ENCODE results near the gene ARHGAP10.
"Not testable (repeated sequence)": the region's sequence is repeated elsewhere in the genome, so short reads cannot be mapped to it uniquely, and the experiment has no call there.

ARHGAP10 gene

DNA sequence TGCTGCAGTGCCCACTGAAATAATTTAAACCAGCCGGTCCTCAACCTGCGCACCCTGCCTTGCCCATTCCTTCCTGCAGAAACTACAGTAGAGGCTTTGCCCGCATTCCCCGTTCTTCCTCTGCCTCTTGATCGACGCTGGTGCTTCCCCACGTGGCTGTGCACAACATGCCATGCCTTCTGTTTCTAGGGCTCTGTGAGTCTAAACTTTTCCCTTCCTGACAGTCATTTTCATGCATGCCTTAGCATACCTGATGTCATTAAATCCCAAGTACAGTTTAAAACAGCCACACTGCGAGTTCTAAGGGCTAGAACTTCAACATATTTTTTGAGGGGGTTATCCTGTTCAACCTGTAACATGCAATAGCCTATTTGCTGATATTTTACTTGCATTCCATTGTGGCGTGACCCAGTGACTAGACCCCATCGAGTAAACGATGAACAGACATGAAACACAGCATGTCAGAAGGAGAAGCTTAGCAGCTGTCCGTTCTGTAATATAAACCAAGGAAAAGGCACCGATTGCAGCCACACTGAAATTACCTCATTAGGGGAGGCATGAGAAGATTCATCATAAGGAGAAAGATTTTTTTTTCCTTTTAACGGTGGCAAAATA, 232.5 kb downstream of the ARHGAP10 start:
- no peak for DNase-seq

DNA sequence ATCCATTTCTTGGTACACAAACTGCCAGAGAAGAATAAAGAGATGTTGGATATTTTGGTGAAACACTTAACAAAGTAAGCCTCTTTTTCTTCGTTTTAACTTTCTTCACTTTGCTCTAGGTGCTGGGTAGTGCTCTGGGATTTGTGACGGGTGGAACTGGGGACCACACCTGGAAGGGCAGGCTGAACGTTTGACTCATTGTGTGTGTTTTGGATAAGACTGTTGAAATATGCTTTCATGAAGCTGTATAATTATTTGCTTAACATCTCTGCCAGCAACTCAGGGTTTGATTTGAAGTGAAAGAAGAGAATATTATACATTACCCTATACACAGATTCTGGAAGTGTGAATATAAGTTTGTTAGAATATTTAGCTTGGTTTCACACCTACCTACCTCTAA, 233.2 kb downstream of the ARHGAP10 start:
- no peak for DNase-seq

DNA sequence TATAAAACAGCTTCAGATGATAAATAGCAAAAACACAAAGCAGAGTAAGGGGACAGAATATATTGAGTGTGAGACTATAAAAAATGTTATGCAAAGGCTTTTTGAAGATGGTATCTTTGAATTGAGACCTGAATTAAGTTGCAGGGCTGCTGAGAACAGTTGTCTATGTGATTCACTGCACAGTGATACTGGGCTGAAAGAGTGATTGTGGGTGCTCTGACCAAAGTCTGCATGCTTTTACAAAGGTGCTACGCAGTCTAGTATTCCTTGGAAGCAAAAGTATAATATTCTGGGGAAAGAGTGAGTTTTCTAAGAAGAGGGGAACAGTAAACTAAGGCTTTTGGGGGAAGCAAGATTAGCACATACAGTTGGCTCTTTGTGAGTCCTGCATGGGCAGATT, 234.0 kb downstream of the ARHGAP10 start:
- no peak for DNase-seq

DNA sequence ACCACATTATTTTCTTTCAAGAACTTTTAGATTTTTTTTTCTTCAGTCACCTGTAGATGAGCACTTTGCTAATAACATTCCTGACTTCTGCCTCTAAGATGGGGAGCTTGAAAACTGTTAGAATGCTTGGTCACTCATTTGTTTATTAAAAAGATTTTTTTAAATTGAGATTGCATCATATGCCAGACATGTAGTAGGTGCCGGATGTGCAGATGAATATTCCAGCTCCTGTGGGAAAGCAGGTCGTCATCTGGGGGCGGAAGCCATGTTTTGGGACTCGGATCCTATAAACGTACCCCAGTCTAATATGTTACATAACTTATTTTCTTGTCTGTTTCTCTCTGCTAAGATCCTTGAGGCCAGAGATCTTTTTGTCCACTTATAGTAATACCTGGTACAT, 236.8 kb downstream of the ARHGAP10 start:
- DNase-seq: no peak

DNA sequence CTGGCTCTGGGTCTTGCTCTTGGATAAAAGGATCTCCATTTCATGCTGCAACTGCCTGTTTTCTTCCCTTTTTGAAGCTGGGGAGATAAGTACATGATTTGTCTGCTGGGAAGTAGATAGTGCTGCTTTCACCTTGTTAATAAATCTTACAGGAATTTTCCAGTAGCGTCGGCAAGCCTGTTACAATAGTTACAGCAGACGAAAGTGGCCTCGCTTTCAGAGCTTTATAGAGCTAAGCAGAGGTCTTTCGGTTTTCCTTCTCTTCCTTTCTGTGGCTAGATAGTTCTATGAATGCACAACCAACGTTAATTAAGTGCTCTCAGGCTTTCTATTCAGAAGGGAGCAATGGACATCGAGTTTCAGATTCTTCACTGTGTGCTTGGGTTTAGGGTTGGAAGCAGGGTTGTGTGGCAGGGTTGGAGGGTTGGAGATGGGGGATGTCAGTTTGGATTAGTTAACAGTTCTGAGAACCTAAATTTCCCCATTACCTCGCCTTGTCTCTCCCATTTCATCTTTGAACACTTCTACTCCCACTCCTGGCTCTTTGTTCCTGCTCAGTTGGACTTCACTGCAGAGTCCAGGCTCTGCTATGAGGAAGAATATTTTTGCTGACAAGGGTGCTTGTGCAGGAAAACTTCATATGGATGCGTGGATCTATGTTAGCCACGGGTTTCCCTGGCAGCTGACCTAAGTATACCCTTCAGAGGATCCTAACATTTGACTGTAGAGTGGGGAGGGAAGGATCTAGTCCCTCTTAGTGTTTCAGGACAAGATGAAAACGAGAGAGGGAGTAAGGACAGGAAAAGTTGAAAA, 237.9 kb downstream of the ARHGAP10 start:
- DNase-seq: no peak

DNA sequence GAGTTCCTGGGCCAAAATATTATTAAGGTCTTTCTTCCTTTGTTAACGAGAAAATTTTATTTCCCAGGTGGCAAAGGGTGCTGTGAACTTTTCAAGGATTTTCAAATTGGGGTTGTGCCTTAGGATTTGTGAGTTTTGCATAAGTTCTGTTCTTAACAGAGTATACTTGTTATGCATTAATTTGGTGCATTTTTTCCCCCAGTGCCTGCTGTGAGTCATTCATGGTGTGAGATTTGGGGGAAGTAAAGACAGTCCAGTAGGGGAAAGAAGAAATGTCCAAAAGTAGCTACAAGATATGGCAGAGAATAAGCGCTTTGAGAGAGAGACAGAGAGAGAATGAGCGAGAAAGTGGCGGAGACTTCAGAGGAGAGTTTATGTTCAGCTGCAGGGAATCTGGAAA, 239.2 kb downstream of the ARHGAP10 start:
- no peak for DNase-seq

DNA sequence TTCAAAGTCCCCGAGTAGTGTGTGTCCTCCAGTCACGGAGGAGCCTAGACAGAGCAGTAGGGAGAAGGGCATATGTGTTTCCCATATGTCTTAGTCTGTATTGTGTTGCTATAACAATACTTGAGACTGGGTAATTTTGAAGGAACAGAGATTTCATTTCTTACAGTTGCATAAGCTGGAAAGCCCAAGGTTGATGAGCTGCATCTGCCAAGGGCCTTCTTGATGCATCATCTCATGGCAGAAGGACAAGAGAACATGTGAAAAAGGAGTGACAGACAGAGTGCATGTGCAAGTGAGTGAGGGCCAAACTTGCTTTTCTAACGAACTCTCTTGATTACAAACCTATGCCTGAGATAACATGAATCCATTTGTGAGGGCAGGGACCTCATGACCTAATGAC, 243.4 kb downstream of the ARHGAP10 start:
- DNase-seq: no peak

DNA sequence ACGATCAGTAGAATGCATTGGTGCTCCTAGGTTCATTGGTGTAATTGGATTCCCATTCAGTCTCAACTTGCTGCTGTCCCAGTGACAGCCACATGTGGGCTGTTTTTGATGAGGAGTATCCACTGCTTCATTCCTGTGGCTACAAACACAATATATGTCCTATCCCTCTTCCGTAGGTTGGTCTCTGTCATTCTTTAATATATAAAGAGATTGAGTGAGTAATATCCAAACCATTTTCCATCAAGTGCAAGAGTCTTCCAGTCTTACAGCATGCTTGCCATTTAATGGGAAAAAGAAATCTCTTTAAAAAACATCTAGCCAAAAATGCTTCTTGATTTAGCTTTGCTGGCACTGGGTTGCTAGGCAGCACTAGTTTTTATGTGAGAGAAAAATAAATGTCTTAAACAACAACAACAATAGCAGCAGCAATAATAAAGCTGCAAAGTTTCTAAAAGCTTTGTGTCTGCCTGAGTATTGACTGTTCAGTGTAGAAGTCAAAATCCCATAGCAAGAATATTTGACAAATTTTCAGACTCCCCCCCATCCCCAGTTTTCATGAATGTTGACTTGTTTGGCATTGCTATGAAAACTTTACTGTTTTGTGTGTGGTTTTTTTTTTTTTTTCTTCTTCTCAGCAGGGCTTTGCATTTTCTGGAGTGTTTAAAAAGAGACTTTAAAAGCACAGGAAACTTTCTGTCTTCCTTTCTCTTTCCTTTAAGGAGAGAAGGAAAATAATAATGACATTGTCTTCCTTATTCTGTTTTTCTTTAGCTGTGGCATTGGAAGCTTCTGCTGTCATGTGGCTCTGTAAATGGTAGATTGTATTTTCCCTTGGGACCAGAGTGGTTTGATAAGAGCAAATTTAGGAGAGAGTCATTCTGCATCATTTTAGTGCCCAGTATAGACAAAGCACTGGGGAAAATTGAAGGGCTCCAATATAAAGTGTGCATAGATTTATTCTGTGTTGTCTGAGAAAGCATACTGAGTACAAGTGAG, 244.3 kb downstream of the ARHGAP10 start:
- no peak for DNase-seq

DNA sequence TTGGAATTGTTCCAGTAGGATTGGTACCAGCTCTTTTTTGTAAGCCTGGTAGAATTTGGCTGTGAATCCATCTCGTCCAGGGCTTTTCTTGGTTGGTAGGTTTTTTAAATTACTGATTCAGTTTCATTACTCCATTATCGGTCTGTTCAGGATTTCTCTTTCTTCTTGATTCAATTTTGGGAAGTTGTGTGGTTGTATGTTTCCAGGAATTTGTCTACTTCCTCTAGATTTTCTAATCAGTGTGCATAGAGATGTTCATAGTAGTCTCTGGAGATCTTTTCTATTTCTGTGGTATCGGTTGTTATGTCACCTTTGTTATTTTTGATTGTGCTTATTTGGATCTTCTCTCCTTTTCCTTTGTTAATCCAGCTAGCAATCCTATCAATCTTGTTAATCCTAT, 248.7 kb downstream of the ARHGAP10 start:
- DNase-seq: no peak

DNA sequence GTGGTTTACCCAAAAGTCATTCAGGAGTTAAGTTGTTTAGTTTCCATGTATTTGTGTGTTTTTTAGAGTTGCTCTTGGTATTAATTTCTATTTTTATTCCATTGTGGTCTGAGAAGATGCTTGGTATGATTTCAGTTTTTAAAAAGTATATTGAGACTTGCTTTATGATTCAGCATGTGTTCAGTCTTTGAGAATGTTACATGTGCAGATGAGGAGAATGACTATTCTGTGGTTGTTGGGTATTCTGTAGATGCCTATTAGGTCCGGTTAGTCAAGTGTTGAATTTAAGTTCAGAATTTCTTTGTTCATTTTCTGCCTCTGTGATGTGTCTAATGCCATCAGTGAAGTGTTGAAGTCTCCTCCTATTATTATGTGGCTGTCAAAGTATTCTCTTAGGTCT, 249.4 kb downstream of the ARHGAP10 start:
- no peak for DNase-seq

DNA sequence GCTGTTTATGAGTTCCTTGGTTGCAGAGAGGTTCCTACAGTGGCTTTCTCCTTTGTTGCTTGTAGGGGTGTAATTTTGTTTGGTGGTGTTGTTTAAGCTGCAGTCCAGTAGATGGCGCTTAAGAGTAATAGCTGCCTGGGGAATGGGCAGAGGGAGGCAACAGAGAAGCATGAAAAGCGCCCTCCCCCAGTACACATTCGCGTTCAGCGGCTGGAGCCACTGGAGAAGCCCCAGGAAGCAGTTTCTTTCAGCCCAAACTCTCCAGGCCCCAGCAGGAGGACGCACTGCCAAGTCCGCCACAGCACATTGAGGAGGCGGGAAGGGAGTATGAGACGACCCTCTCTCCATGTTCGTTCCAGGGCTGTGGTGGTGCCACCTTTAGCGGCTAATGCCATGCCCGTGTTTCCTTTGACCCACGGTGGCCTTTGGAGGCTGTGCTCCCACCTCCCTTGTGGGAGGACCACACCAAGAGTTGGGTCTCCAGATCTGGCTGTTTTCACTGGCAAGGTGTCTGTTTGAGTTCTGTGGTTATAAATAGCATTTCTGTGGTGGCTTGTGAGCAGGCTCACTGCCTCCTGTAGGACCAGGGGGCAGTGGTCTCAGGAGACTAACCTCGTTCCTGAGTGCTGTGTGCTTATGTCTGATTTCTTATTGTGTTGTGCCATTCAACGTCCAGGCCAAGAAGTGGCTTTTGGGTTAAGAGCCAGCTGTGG, 252.3 kb downstream of the ARHGAP10 start:
- peak; percentile 0 for DNase-seq

DNA sequence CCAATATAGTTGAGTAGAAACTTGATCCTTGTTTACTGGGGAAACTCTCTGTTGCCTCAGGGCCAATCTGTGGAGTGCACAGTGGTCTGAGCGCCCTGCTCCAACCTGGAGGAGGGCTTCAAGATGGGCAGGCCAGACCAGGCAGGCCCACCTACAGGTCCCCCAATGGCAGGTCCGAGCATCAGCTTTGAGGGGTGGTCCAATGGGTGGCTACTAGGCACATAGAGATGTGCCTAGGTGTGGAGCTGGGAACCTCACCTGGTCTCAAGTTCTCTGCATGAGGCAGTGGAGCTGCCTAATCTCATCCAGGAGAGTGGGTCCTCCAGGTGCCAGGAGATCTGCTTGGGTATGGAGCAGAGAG, 252.9 kb downstream of the ARHGAP10 start:
- DNase-seq: no peak

DNA sequence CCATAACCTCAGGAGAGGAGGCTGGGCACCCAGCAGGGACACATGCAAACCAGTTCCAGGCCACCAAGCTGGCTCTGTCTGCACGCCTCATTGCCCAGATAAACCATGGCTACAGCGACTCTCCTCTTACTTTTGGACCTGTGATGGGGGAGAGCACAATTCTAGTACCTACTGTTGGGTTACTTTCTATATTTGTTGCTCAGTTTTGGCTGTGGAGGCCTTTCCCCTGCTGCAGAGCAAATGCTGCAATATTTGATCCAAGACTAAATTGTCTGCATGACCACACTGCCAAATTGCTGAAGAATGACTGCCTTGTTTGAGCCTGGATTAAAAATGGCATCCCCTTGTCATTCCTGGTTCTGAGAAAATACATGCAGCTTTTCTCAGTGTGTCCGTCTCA, 253.5 kb downstream of the ARHGAP10 start:
- DNase-seq: no peak

DNA sequence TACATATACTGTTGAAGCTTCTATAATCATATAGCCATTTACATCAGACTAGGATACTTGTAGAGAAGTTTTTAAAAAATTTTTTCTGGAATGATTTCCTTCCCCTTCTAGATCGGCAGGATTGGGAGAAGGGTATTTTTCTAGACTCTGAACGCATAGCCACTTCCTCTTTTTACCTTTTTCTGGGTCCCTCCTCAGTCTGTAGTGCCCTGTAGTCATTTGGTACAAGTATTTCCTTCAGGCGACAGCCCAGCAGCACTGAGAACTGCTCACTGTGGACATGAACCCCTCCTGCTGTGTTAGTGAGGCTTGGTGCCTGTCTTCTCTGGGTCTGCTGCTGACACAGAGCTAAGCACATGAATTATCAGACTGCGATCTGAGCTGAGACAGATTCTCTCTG, 255.4 kb downstream of the ARHGAP10 start:
- no peak for DNase-seq

DNA sequence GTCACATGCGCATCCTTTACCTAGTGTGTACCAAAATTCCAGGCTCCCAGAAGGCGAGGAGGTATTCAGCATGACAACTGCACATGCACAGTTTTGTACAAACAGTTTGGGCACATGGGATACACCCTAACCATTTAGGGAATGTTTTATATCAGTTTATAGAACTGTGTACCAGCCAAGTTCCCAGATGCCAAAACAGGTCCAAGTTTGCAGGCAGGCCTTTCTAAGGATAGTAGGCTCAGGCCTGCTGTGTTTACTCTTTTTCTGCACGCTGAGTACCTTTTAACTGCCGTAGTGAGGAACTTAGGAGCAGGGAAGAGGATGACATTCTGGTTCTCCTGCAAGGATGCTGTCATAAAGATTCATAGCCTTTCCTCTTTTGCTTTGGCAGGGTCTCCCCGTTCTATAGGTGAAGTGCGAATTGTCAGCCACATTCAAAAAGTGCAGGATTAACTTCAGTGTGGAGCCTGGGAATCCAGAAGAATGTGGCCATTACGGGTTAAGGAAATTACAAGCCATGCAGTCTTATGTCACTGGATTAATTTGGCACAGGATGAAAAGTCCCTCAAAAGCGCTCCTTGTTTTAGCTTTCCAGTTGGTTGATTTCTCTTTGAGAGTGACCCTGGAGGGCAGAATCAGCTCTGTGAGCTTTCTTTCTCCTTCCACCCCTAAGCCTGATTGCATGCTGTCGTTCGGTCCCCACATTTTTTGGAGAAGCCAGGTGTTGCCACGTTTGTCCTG, 259.8 kb downstream of the ARHGAP10 start:
- DNase-seq: no peak

DNA sequence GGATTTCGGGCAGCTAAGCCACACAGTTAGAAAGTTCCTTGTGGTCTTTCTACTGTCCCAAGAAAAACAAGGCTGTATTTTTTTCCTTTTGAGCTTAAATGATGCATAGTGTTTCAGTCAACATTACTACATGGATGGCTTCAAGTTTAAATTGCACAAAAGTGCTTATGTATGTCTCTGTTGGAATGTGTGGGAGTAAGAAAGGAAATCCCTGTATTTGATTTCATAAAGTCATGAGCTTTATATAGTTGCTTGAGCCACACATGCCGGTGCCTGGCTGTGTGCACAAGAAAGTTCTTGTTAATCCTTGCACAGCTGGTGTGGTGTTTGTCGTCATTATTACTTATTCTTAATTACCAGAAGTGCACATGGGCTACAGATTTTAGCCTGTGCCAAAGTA, 262.2 kb downstream of the ARHGAP10 start:
- no peak for DNase-seq

DNA sequence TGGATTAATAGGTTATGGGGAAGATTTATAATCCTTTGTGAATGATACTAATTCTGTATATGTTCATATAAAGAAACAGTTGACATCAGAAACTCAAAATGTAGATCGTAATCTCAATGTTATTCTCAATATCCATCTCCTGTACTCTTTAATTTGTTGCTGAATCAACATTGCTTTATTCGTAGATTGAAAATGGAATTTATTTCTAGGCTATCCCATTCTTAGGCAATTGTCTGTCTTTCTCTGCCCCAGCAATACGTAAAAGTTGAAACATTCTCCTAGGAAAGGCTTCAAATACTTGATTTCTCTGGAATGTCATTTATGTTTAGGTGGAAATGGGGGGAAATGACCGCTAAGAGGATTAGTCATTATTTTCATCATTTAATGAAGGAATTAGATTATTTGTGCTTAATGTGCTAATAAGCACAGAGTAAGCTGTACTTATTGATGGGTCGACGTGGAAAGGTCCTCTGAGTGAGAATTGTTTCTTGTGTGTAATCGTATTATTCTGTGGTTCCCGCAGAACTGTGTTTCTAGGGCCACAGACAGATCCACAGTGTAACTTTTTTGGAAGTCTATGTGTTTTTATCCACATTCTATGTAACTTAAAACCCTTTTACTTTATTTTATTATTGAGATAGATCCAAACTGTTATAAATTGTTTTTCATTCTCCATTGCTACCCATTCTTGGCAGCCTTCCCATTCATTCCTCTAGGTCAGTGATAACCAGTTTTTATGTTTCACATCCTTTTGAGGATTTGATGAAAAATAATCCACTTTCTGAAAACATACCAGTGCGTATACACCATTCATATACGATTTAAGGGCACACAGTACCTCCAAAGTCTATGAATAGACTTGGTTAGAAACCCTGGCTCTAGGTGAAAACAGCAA, 262.9 kb downstream of the ARHGAP10 start:
- no peak for DNase-seq

DNA sequence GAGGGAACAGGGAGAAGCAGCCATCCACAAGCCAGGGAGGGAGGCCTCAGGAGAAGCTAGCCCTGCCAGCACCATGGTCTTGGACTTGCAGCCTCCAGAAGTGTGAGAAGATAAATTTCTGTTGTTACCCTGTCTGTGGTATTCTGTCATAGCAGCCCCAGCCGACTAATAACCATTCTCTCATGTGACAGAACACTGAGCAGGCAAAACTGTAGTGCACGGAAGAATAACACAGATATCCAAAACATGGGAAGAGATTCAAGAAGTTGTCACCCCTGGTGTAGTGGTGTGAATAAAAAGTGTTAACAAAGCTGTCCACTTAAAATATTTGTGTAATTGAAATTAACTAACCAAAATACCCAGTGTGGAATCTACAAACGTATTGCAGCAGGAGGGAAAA, 265.0 kb downstream of the ARHGAP10 start:
- no peak for DNase-seq

DNA sequence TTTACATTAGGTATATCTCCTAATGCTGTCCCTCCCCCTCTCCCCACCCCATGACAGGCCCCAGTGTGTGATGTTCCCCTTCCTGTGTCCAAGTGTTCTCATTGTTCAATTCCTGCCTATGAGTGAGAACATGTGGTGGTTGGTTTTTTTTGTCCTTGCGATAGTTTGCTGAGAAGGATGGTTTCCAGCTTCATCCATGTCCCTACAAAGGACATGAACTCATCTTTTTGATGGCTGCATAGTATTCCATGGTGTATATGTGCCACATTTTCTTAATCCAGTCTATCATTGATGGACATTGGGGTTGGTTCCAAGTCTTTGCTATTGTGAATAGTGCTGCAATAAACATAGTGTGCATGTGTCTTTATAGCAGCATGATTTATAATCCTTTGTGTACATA, 268.1 kb downstream of the ARHGAP10 start:
- DNase-seq: not testable (repeated sequence)

DNA sequence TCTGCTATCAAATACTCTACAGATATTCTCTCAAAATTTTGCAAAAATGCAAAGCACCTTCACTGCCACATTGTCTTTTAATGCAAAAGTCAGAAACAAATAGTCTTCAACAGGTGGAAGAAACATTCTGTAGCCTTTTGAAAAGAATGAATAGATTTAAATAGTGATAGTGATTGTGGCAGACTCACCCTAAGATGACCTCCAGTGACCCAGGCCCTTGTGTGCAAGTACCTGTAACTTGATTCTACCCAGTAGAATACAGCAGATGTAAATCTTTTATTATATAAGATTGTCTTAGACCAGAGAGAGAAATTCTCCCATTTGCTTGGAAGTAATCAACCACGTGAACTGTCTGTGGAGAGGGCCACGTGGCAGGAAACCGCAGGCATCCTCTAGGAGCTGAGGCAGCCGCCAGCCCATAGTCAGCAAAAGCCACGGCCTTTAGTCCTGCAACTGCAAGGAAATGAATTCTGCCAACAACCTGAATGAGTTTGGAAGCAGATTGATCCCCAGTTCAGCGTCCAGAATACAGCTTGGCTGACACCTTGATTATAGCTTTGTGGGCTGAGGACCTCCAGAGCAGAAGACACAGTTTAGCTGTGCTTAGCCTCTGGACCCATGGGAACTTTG, 272.5 kb downstream of the ARHGAP10 start:
- no peak for DNase-seq

DNA sequence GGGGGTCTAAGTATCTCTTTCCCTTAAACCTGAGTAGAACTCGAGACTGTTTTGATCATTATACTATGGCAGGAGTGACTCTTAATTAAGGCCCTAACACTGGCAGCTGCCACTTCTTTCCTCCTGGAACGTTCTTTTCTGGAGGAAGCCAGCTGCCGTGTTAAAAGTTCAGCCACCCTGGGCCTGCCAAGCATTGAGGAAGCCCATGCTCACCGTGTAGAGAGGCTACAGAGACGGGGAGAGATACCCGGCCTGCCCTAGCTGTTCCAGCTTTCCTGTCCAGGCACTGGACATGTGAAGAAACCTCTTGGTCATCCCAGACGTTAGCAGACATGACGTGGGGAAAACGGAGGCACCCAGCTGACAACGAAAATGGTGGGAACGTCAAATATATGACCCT, 274.1 kb downstream of the ARHGAP10 start:
- no peak for DNase-seq
